Measurements from ENCODE around the gene TTBK1.

DNA sequence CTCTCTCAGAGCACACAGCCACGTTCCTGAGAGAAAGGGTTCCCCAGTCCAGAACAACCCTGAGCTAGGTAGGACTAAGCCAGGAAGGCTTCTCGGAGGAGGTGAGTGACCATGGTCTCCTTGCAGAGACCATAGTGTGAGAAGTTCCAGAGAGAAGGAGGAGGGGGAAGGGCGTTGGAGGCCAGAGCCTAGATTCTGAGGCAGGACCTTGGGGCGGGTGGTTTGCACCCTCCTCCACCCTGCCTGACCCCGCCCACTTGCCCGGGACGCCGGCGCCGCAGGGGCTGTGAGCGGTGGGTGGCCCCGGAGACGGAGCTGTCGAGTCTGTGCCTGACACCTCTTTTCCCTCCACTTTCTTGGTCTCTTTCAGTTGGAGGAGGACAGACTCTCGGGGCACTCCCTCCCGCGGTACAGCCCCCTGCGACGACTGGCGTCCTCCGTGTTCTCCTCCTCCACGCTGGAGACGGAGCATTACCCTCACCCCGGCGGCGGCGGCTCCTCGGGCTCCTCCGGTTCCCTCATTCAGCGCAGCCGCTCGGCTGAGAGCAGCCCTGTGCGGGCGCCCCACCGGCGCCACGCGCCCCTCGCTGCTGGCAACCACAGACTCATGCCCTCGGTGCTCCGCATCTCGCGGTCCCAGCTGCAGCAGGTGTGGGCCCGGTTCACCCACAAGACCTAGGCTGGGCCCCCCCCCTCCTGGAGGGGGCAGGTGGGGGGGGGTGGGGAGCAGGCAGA, 26.2 kb downstream of the TTBK1 start:
- TF ChIP-seq POLR2AphosphoS5 (IDR thresholded peaks at IDR 0.05) (no peak), POLR2A (IDR thresholded peaks at IDR 0.05) (no peak)

All from suprapubic skin (tissue), 4 donors.